ENCODE data around the gene MPPED1. TPM values are rescaled to one million over a fixed set of nuclear protein-coding genes. Genes with fewer than 3 reads are reported as not detected.

Gene MPPED1
- total RNA-seq, 1 experiment from 2014 or later, result 0.28 TPM

DNA sequence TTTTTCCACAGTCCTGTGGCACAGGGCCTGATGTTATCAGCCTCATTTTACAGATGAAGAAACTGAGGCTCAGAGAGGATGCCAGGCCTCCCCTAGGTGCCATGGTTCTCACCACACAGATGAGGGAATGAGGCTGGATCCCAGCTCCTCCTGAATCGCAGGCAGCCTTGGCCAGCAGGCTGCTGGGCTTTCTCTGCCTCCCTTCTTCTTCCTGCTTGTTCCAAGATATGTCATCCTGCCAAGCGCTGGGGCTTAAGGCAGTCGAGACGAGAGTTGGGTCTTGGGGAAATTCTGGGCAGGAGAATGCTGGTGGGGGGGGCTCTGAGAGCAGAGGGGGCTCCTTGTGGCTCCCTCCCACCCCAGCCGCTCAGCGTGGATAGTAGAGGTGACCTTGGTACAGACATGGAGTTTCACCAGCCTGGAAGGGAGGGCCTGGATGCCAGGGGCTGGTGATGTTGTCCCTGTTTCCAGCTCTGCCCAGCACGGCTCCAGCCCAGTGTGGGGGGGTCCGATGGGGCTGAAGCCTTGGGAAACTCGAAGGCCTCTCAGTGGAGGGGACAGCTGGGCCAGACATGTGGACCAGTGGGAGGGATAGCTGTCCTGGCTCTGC lies 16.6 kb upstream of the MPPED1 start:
- no peak overlapping the region for H2AK5ac ChIP-seq (ENCODE audit: insufficient read length, low read length)
- no peak overlapping the region for H2AFZ ChIP-seq (ENCODE audit: low read length)
- H4K8ac ChIP-seq (replicated peaks; ENCODE audit: insufficient read length, low read depth, low read length), result no peak overlapping the region
- H3K4me1 ChIP-seq (ENCODE audit: insufficient read depth, low read length), result no peaks in the 10 kb centered on the region
- no peak overlapping the region for H2BK15ac ChIP-seq (ENCODE audit: low read depth, low read length)
- H3K4ac ChIP-seq (ENCODE audit: low read depth, low read length), result no peak overlapping the region
- H3K79me1 ChIP-seq (ENCODE audit: insufficient read depth, low read depth, low read length, poor library complexity, severe bottlenecking), result no peaks in the 10 kb centered on the region
- no peak overlapping the region for H3T11ph ChIP-seq (ENCODE audit: low read length)
- H3K23me2 ChIP-seq (ENCODE audit: insufficient read length, low read depth, low read length, poor library complexity, severe bottlenecking), result peaks cover 3% of the 10 kb centered on the region
- Mint-ChIP-seq H3K4me1 (peaks cover 8 to 27% of the 10 kb centered on the region in 2 experiments), H3K4me3 (no peak overlapping the region), H3K27me3 (ENCODE audit: low read depth) (peaks cover 8% of the 10 kb centered on the region), H3K36me3 (ENCODE audit: insufficient read depth in 1 of 3, low read depth in 3 of 3) (peaks cover 0 to 4% (median 0%) of the 10 kb centered on the region in 3 experiments; a peak in 1 of 7 replicates), H3K27ac (no peak overlapping the region), H3K9me3 (peaks cover 0 to 6% of the 10 kb centered on the region in 2 experiments; a peak in 2 of 5 replicates)
- no peak overlapping the region for H2BK120ac ChIP-seq (ENCODE audit: low read depth, low read length, poor library complexity, severe bottlenecking)
- no peaks in the 10 kb centered on the region for H4K20me1 ChIP-seq (ENCODE audit: control insufficient read depth, insufficient read depth, insufficient read length)
- no peak overlapping the region for H3K4me2 ChIP-seq (ENCODE audit: insufficient read depth, insufficient read length, low read length)
- no peak overlapping the region for H3K23ac ChIP-seq (ENCODE audit: insufficient read length, low read depth, low read length)
- no peaks in the 10 kb centered on the region for H3K79me2 ChIP-seq (ENCODE audit: insufficient read depth, low read length)
- H2BK12ac ChIP-seq (ENCODE audit: insufficient read length, low read depth, low read length), result no peak overlapping the region
- TF ChIP-seq CTCF (conservative IDR thresholded peaks at IDR 0.05), result no peak
- no peak for DNase-seq
- WGBS (ENCODE audit: extremely low coverage, insufficient read length, low lambda C conversion rate), result no CpG with 5 or more reads among the region's 9 CpGs
- no peak overlapping the region for H3K18ac ChIP-seq (ENCODE audit: insufficient read length, low read depth, low read length)
- no peak overlapping the region for H3K14ac ChIP-seq (ENCODE audit: insufficient read depth, low read length)
- no peaks in the 10 kb centered on the region for H3K9me3 ChIP-seq (ENCODE audit: control insufficient read depth, low read depth, low read length)
- H3K27ac ChIP-seq (ENCODE audit: insufficient read length, low read depth, low read length), result no peak overlapping the region
- no peak overlapping the region for H3K56ac ChIP-seq (ENCODE audit: insufficient read length, low read depth, low read length)
- H3K9ac ChIP-seq (ENCODE audit: extremely low read depth, insufficient read length, low read length), result no peak overlapping the region
- H2BK20ac ChIP-seq (ENCODE audit: low read depth, low read length, poor library complexity, severe bottlenecking), result no peak overlapping the region
- H4K5ac ChIP-seq (ENCODE audit: insufficient read length, low read depth, low read length), result no peak overlapping the region
- no peak overlapping the region for H4K91ac ChIP-seq (ENCODE audit: insufficient read length, low read depth, low read length)
- H3K27me3 ChIP-seq (ENCODE audit: insufficient read depth, low read length), result no peaks in the 10 kb centered on the region
- no peak overlapping the region for H2BK5ac ChIP-seq (ENCODE audit: insufficient read length, low read length)

Data from H9 (cell line).